GM12878 (cell line): ENCODE results near the gene RAB31. TPM values are rescaled to one million over a fixed set of nuclear protein-coding genes. Genes with fewer than 3 reads are reported as not detected.

Experiments used
- ATAC-seq: fragments of 200-7000 bp; cut with Tn5 transposase; 3 replicates; pipeline ENCODE4 v1.9.1; 2020; ENCODE audit warnings: mild to moderate bottlenecking, moderate library complexity
- BruUV-seq: library from RNA; stranded (reverse); fragments of 400-500 nt; replicated peaks from 2 replicates; lab custom pipeline; 2021; lab: Mats Ljungman, UMichigan
- CTCF ChIA-PET: fragments of 300-600 bp; sonication (Branson Sonifier 250); formaldehyde crosslinking; extraction: SDS; loops from one replicate; lab custom pipeline; 2021; ENCODE audit warnings: inconsistent platforms; lab: Yijun Ruan, JAX
- POLR2A ChIA-PET: fragments of 350-600 bp; formaldehyde crosslinking; extraction: SDS; loops from one replicate; lab custom pipeline; 2021; ENCODE audit warnings: inconsistent platforms; lab: Charles Lee
- RAD21 ChIA-PET: fragments of 300-600 bp; sonication (Branson Sonifier 250); formaldehyde crosslinking; loops from one replicate; lab custom pipeline; 2023; ENCODE audit warnings: antibody characterized with exemption; ENCODE audit not compliant: unreplicated experiment; lab: Charles Lee
- SMC1A ChIA-PET: fragments of 300-600 bp; sonication (Branson Sonifier 250); formaldehyde crosslinking; loops from one replicate; lab custom pipeline; 2023; ENCODE audit not compliant: unreplicated experiment, uncharacterized antibody; lab: Charles Lee
- DNase-seq: peaks from one replicate; pipeline ENCODE4 v3.0.0-alpha.2; 2011; ENCODE audit warnings: low read depth, low spot score
- FAIRE-seq: peaks from 3 replicates; lab custom pipeline; 2011; peaks lifted over from hg19 to GRCh38; lab: Jason Lieb, UNC
- H2AFZ ChIP-seq: 2 replicates; pipeline ENCODE4 v1.6.0; 2011; ENCODE audit warnings: low read depth, low read length, control low read depth; ENCODE audit not compliant: control insufficient read depth
- H3K27ac ChIP-seq: 2 replicates; pipeline ENCODE4 v1.5.1; 2011; ENCODE audit warnings: control low read depth; ENCODE audit not compliant: control insufficient read depth, insufficient read depth
- H3K27me3 ChIP-seq, 2 experiments: replicated peaks in 1 of 2; 2 replicates each; pipeline versions ENCODE4 v1.6.0 to v1.6.1; 2011; ENCODE audit warnings: low read length in 1 of 2; ENCODE audit not compliant: control insufficient read depth in 2 of 2, insufficient read depth in 2 of 2
- H3K36me3 ChIP-seq, 2 experiments: 2 replicates each; pipeline ENCODE4 v1.5.1; 2011; ENCODE audit warnings: low read length in 1 of 2; ENCODE audit not compliant: control insufficient read depth in 2 of 2, insufficient read depth in 2 of 2
- H3K4me1 ChIP-seq: 2 replicates; pipeline ENCODE4 v1.6.1; 2011; ENCODE audit warnings: mild to moderate bottlenecking, low read length, moderate library complexity, mixed read lengths; ENCODE audit not compliant: control insufficient read depth, insufficient read depth
- H3K4me2 ChIP-seq: 2 replicates; pipeline ENCODE4 v1.6.0; 2011; ENCODE audit warnings: control low read depth; ENCODE audit not compliant: control insufficient read depth, insufficient read depth
- H3K4me3 ChIP-seq: fragments of 200-600 bp; sonication (generic); 2 replicates; pipeline ENCODE4 v1.5.1; 2016
- H3K79me2 ChIP-seq: 2 replicates; pipeline ENCODE4 v1.6.0; 2011; ENCODE audit warnings: low read length; ENCODE audit not compliant: control insufficient read depth, insufficient read depth
- H3K9ac ChIP-seq: 2 replicates; pipeline ENCODE4 v1.8.0; 2011; ENCODE audit warnings: low read length, control low read depth, mixed read lengths; ENCODE audit not compliant: control insufficient read depth, insufficient read depth
- H3K9me3 ChIP-seq: replicated peaks from 3 replicates; pipeline ENCODE4 v1.5.1; 2011; ENCODE audit warnings: mild to moderate bottlenecking, low read length; ENCODE audit not compliant: control insufficient read depth, insufficient read depth
- H4K20me1 ChIP-seq: 2 replicates; pipeline ENCODE4 v1.6.0; 2011; ENCODE audit not compliant: control insufficient read depth, insufficient read depth
- ATF3 ChIP-seq: IDR thresholded peaks from 2 replicates; pipeline ENCODE4 v1.6.1; 2011; ENCODE audit warnings: low read depth, mild to moderate bottlenecking, low read length, moderate library complexity, borderline replicate concordance; ENCODE audit errors: extremely low read depth
- CHD2 ChIP-seq: IDR thresholded peaks from 2 replicates; pipeline ENCODE4 v1.6.1; 2011; ENCODE audit warnings: low read depth, low read length, improper control_type of control experiment, borderline replicate concordance
- IRF4 ChIP-seq: IDR thresholded peaks from 2 replicates; pipeline ENCODE4 v1.6.1; 2011; ENCODE audit warnings: low read depth, low read length
- MEF2A ChIP-seq: IDR thresholded peaks from 2 replicates; pipeline ENCODE4 v1.6.1; 2011; ENCODE audit warnings: low read depth, mild to moderate bottlenecking, low read length, moderate library complexity; ENCODE audit not compliant: insufficient read depth
- NR2F1 ChIP-seq: fragments of 450-650 bp; conservative IDR thresholded peaks from 2 replicates; pipeline ENCODE4 v1.6.1; 2017; ENCODE audit warnings: mild to moderate bottlenecking
- STAT3 ChIP-seq: IDR thresholded peaks from 2 replicates; pipeline ENCODE4 v1.6.1; 2011; ENCODE audit warnings: low read depth, low read length, improper control_type of control experiment
- SUZ12 ChIP-seq: fragments of 200-600 bp; sonication (generic); IDR thresholded peaks from one replicate; pipeline ENCODE4 v1.6.1; 2018; ENCODE audit warnings: antibody characterized with exemption, mild to moderate bottlenecking; ENCODE audit not compliant: unreplicated experiment
- TARDBP ChIP-seq: IDR thresholded peaks from 2 replicates; pipeline ENCODE4 v1.6.1; 2016; ENCODE audit warnings: borderline replicate concordance
- TCF7 ChIP-seq: IDR thresholded peaks from 2 replicates; pipeline ENCODE4 v1.6.1; 2014; ENCODE audit warnings: antibody characterized with exemption, borderline replicate concordance
- ZNF274 ChIP-seq: IDR thresholded peaks from one replicate; pipeline ENCODE4 v1.8.0; 2011; ENCODE audit not compliant: insufficient read length, insufficient read depth
- ZZZ3 ChIP-seq: IDR thresholded peaks from 2 replicates; pipeline ENCODE4 v1.6.1; 2011; ENCODE audit warnings: low read depth; ENCODE audit not compliant: control insufficient read depth, insufficient read length
- WGBS: methylation state at CpG from one replicate; pipeline ENCODE4 v1.1.6; 2016; ENCODE audit warnings: low lambda C conversion rate; ENCODE audit not compliant: insufficient replicate concordance, insufficient coverage; ENCODE audit errors: missing lambda C conversion rate; 5-methylcytosine and 5-hydroxymethylcytosine counted together
- in situ Hi-C: fragments of 300-500 bp; cut with MboI; formaldehyde crosslinking; loops from 9 replicates; pipeline ENCODE4 v1.14.3; 2018; ENCODE audit warnings: mixed read lengths
- intact Hi-C: fragments of 100-400 bp; cut with micrococcal nuclease; formaldehyde crosslinking; loops from one replicate; pipeline ENCODE4 v1.14.2; 2022; ENCODE audit not compliant: unreplicated experiment
- polyA plus RNA-seq, 11 experiments: library from polyadenylated mRNA; depleted of rRNA in 4 of 11; unstranded in 6 of 11; stranded (reverse) in 5 of 11; fragments of >200 nt; fragmentation: Nextera tagmentation in 4 of 11; fragmentation: Illumina TruSeq in 1 of 11; extraction: Ambion mirVana in 4 of 11; extraction: Trizol in 1 of 11; gene quantifications; 1 replicate in 1 of 11; 2 replicates in 10 of 11; pipeline versions ENCODE4 v1.2.1 to v1.2.3, GENCODE V29; 2011 to 2016; ENCODE audit warnings: inconsistent platforms in 2 of 11, missing spikeins in 2 of 11, low read depth in 1 of 11
- total RNA-seq, 4 experiments: library from RNA; depleted of rRNA in 3 of 4; stranded (reverse); fragments of >200 nt in 3 of 4; fragmentation: Illumina TruSeq in 1 of 4; extraction: Trizol in 1 of 4; gene quantifications; 2 replicates each; pipeline versions ENCODE4 v1.2.1 to v1.2.3, GENCODE V29; 2013 to 2021
- TF ChIP-seq, protein P1 (sequence below): IDR thresholded peaks from 2 replicates; pipeline ENCODE4 v1.6.1; 2012; ENCODE audit warnings: mild to moderate bottlenecking, low read depth, low read length
- TF ChIP-seq, protein P2 (sequence below): fragments of 450-650 bp; IDR thresholded peaks from 2 replicates; pipeline ENCODE4 v1.6.1; 2017; ENCODE audit warnings: mild to moderate bottlenecking, low read depth, inconsistent platforms; ENCODE audit not compliant: poor library complexity, severe bottlenecking

The RAB31 gene
- total and polyA plus RNA-seq, 10 of the 15 experiments (the other 5 are each of a cell fraction or from before 2014, with no cell fraction given), result 0.80 to 23.3 (median 12.2) TPM

- TF ChIP-seq, protein P1, sequence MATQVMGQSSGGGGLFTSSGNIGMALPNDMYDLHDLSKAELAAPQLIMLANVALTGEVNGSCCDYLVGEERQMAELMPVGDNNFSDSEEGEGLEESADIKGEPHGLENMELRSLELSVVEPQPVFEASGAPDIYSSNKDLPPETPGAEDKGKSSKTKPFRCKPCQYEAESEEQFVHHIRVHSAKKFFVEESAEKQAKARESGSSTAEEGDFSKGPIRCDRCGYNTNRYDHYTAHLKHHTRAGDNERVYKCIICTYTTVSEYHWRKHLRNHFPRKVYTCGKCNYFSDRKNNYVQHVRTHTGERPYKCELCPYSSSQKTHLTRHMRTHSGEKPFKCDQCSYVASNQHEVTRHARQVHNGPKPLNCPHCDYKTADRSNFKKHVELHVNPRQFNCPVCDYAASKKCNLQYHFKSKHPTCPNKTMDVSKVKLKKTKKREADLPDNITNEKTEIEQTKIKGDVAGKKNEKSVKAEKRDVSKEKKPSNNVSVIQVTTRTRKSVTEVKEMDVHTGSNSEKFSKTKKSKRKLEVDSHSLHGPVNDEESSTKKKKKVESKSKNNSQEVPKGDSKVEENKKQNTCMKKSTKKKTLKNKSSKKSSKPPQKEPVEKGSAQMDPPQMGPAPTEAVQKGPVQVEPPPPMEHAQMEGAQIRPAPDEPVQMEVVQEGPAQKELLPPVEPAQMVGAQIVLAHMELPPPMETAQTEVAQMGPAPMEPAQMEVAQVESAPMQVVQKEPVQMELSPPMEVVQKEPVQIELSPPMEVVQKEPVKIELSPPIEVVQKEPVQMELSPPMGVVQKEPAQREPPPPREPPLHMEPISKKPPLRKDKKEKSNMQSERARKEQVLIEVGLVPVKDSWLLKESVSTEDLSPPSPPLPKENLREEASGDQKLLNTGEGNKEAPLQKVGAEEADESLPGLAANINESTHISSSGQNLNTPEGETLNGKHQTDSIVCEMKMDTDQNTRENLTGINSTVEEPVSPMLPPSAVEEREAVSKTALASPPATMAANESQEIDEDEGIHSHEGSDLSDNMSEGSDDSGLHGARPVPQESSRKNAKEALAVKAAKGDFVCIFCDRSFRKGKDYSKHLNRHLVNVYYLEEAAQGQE, result no peak
- TF ChIP-seq STAT3 (no peak), CHD2 (no peak)
Observed at GRCh38 chr18:9746958-9747357, 38.9 kb downstream of the RAB31 start (continued).

- ChIA-PET CTCF (interaction anchor here (1.1 kb wide), 1 partner anchor 20 kb away, joined by 3 read pairs; no protein-coding TSS in a partner anchor), RAD21 (no interaction called here), POLR2A (no interaction called here), SMC1A (no interaction called here)
- intact Hi-C loops (no loop called here), in situ Hi-C loops (no loop called here)
- no peak overlapping the region for H3K4me2 ChIP-seq
- no peaks in the 10 kb centered on the region for H3K79me2 ChIP-seq
- no TSS peak for BruUV-seq
- H3K36me3 ChIP-seq, result no peaks in the 10 kb centered on the region
- no peak overlapping the region for H2AFZ ChIP-seq
- H3K27ac ChIP-seq, result no peak overlapping the region
- WGBS, result 90% methylated on average over 4 of the region's 4 CpGs
- ATAC-seq (no peak), DNase-seq (no peak), FAIRE-seq (no peak)
- no peaks in the 10 kb centered on the region; the same call in 1 of the 2 replicates for H3K4me1 ChIP-seq
- TF ChIP-seq TARDBP (no peak), ATF3 (no peak), ZNF274 (no peak), SUZ12 (no peak), MEF2A (no peak), IRF4 (no peak), ZZZ3 (no peak), TCF7 (no peak), NR2F1 (no peak)
- TF ChIP-seq, protein P2, sequence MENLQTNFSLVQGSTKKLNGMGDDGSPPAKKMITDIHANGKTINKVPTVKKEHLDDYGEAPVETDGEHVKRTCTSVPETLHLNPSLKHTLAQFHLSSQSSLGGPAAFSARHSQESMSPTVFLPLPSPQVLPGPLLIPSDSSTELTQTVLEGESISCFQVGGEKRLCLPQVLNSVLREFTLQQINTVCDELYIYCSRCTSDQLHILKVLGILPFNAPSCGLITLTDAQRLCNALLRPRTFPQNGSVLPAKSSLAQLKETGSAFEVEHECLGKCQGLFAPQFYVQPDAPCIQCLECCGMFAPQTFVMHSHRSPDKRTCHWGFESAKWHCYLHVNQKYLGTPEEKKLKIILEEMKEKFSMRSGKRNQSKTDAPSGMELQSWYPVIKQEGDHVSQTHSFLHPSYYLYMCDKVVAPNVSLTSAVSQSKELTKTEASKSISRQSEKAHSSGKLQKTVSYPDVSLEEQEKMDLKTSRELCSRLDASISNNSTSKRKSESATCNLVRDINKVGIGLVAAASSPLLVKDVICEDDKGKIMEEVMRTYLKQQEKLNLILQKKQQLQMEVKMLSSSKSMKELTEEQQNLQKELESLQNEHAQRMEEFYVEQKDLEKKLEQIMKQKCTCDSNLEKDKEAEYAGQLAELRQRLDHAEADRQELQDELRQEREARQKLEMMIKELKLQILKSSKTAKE, result no peak
- no peaks in the 10 kb centered on the region for H3K27me3 ChIP-seq
- no peaks in the 10 kb centered on the region for H3K9me3 ChIP-seq
- no peak overlapping the region for H3K4me3 ChIP-seq
- H3K9ac ChIP-seq, result no peak overlapping the region
- no peaks in the 10 kb centered on the region for H4K20me1 ChIP-seq
Observed at GRCh38 chr18:9749611-9750010, 41.5 kb downstream of the RAB31 start.
